Measurements from ENCODE around the gene UBE2D2. TPM values are rescaled to one million over a fixed set of nuclear protein-coding genes. Genes with fewer than 3 reads are reported as not detected.

UBE2D2 gene
- total RNA-seq, 2 experiments from 2014 or later, result 271 to 285 TPM

- ChIA-PET CTCF (interaction anchor here (1.4 to 8.8 kb wide), 2 partner anchors 60 to 136 kb away, joined by 3 to 145 read pairs; no protein-coding TSS in a partner anchor), POLR2A (no interaction called here)
- Mint-ChIP-seq H3K9me3 (no peaks in the 10 kb centered on the region), H3K4me1 (ENCODE audit: low read depth) (peaks cover 28% of the 10 kb centered on the region), H3K27ac (no peak overlapping the region), H3K4me3 (no peak overlapping the region), H3K36me3 (peaks cover 33% of the 10 kb centered on the region), H3K27me3 (no peaks in the 10 kb centered on the region)
- DNase-seq, result no peak
- intact Hi-C loops (cut with micrococcal nuclease), result no loop called here
Observed at GRCh38 chr5:139630855-139631254, 69.7 kb downstream of the UBE2D2 start.

GRCh38 chr5:139631520-139632165, 70.5 kb downstream of the UBE2D2 start:
- POLR2A ChIA-PET, result no interaction called here
- intact Hi-C loops (cut with micrococcal nuclease), result no loop called here
- Mint-ChIP-seq H3K4me3 (no peak overlapping the region), H3K9me3 (no peaks in the 10 kb centered on the region), H3K4me1 (ENCODE audit: low read depth) (peaks cover 36% of the 10 kb centered on the region), H3K27me3 (no peaks in the 10 kb centered on the region), H3K36me3 (peaks cover 29% of the 10 kb centered on the region), H3K27ac (no peak overlapping the region)
- CTCF ChIA-PET, result interaction anchor here (1.0 to 8.8 kb wide), 11 partner anchors 14 to 209 kb away, joined by 3 to 145 read pairs (median 4); no protein-coding TSS in a partner anchor
- DNase-seq, result no peak

- peak; percentile 76 for DNase-seq
- Mint-ChIP-seq H3K27me3 (no peaks in the 10 kb centered on the region), H3K9me3 (no peaks in the 10 kb centered on the region), H3K4me1 (ENCODE audit: low read depth) (peaks cover 40% of the 10 kb centered on the region), H3K4me3 (no peak overlapping the region), H3K36me3 (peaks cover 13% of the 10 kb centered on the region), H3K27ac (peak overlapping the region; percentile 23)
- intact Hi-C loops (cut with micrococcal nuclease), result loop anchor here (1.0 kb wide), 2 partner anchors 57 to 132 kb away; no protein-coding TSS in a partner anchor
- POLR2A ChIA-PET, result interaction anchor here (0.6 to 2.1 kb wide), 2 partner anchors 132 to 185 kb away, joined by 3 to 8 read pairs; no protein-coding TSS in a partner anchor
- CTCF ChIA-PET, result interaction anchor here (0.6 to 8.8 kb wide), 32 partner anchors 9 to 1566 kb away, joined by 3 to 145 read pairs (median 4); partner anchors contain the start of gene CXXC5
Observed at GRCh38 chr5:139633295-139634027, 72.3 kb downstream of the UBE2D2 start.

GRCh38 chr5:139634028-139634325, 72.8 kb downstream of the UBE2D2 start:
- Mint-ChIP-seq H3K27me3 (no peaks in the 10 kb centered on the region), H3K4me3 (no peak overlapping the region), H3K36me3 (peaks cover 10% of the 10 kb centered on the region), H3K4me1 (ENCODE audit: low read depth) (peaks cover 40% of the 10 kb centered on the region), H3K9me3 (no peaks in the 10 kb centered on the region), H3K27ac (no peak overlapping the region)
- intact Hi-C loops (cut with micrococcal nuclease), result no loop called here
- POLR2A ChIA-PET, result interaction anchor here (0.6 to 2.1 kb wide), 2 partner anchors 132 to 186 kb away, joined by 3 to 8 read pairs; no protein-coding TSS in a partner anchor
- no peak for DNase-seq
- CTCF ChIA-PET, result interaction anchor here (0.6 to 8.8 kb wide), 32 partner anchors 10 to 1567 kb away, joined by 3 to 145 read pairs (median 4); partner anchors contain the start of gene CXXC5

GRCh38 chr5:139634541-139634940, 73.4 kb downstream of the UBE2D2 start:
- peaks cover 7% of the 10 kb centered on the region for H3K36me3 Mint-ChIP-seq
- H3K9me3 Mint-ChIP-seq, result no peaks in the 10 kb centered on the region
- no peak overlapping the region for H3K4me3 Mint-ChIP-seq
- peaks cover 40% of the 10 kb centered on the region for H3K4me1 Mint-ChIP-seq (ENCODE audit: low read depth)
- DNase-seq, result no peak
- H3K27me3 Mint-ChIP-seq, result no peaks in the 10 kb centered on the region
- ChIA-PET CTCF (interaction anchor here (0.6 to 8.8 kb wide), 17 partner anchors 10 to 334 kb away, joined by 3 to 145 read pairs (median 5); no protein-coding TSS in a partner anchor), POLR2A (interaction anchor here (2.1 kb wide), 1 partner anchor 131 kb away, joined by 8 read pairs; no protein-coding TSS in a partner anchor)
- intact Hi-C loops (cut with micrococcal nuclease), result no loop called here
- no peak overlapping the region for H3K27ac Mint-ChIP-seq

- CTCF ChIA-PET, result interaction anchor here (0.8 to 8.8 kb wide), 11 partner anchors 16 to 219 kb away, joined by 3 to 145 read pairs (median 6); no protein-coding TSS in a partner anchor
- intact Hi-C loops (cut with micrococcal nuclease), result loop anchor here (5.0 kb wide), 2 partner anchors 77 to 123 kb away; no protein-coding TSS in a partner anchor
- Mint-ChIP-seq H3K27me3 (no peaks in the 10 kb centered on the region), H3K4me3 (no peak overlapping the region), H3K9me3 (no peaks in the 10 kb centered on the region), H3K4me1 (ENCODE audit: low read depth) (peaks cover 40% of the 10 kb centered on the region), H3K36me3 (peaks cover 6% of the 10 kb centered on the region), H3K27ac (peak overlapping the region; percentile 65)
- DNase-seq, result no peak
- POLR2A ChIA-PET, result interaction anchor here (1.2 to 1.4 kb wide), 2 partner anchors 111 to 130 kb away, joined by 3 to 4 read pairs; no protein-coding TSS in a partner anchor
Observed at GRCh38 chr5:139635191-139635590, 74.1 kb downstream of the UBE2D2 start.

GRCh38 chr5:139635606-139636206, 74.6 kb downstream of the UBE2D2 start:
- ChIA-PET POLR2A (interaction anchor here (1.2 to 1.4 kb wide), 4 partner anchors 8 to 213 kb away, joined by 3 to 4 read pairs (median 4); no protein-coding TSS in a partner anchor), CTCF (interaction anchor here (0.7 to 8.8 kb wide), 11 partner anchors 12 to 220 kb away, joined by 3 to 145 read pairs (median 4); partner anchors contain the start of gene CXXC5)
- DNase-seq, result no peak

GRCh38 chr5:139636207-139636792, 75.2 kb downstream of the UBE2D2 start:
- Mint-ChIP-seq H3K27ac (peak overlapping the region; percentile 65), H3K4me1 (ENCODE audit: low read depth) (peaks cover 40% of the 10 kb centered on the region)

More at GRCh38 chr5:139635606-139636206, 74.6 kb downstream of the UBE2D2 start:
- intact Hi-C loops (cut with micrococcal nuclease), result loop anchor here (2.0 to 5.0 kb wide), 7 partner anchors 17 to 123 kb away; partner anchors contain the start of gene UBE2D2
- Mint-ChIP-seq H3K27ac (peak overlapping the region; percentile 65), H3K36me3 (peaks cover 4% of the 10 kb centered on the region), H3K4me1 (ENCODE audit: low read depth) (peaks cover 40% of the 10 kb centered on the region), H3K4me3 (no peak overlapping the region), H3K9me3 (no peaks in the 10 kb centered on the region), H3K27me3 (no peaks in the 10 kb centered on the region)

GRCh38 chr5:139636975-139637408, 75.9 kb downstream of the UBE2D2 start:
- ChIA-PET CTCF (interaction anchor here (0.8 to 8.8 kb wide), 7 partner anchors 9 to 130 kb away, joined by 3 to 145 read pairs (median 5); partner anchors contain the start of gene CXXC5), POLR2A (interaction anchor here (0.6 to 2.4 kb wide), 5 partner anchors 9 to 76 kb away, joined by 3 to 13 read pairs (median 3); partner anchors contain the start of gene CXXC5)
- intact Hi-C loops (cut with micrococcal nuclease), result loop anchor here (1.0 to 5.0 kb wide), 10 partner anchors 11 to 223 kb away; partner anchors contain the start of genes CXXC5 and UBE2D2
- no peaks in the 10 kb centered on the region for H3K9me3 Mint-ChIP-seq
- peak overlapping the region; percentile 24 for H3K4me3 Mint-ChIP-seq
- no peaks in the 10 kb centered on the region for H3K27me3 Mint-ChIP-seq
- peaks cover 40% of the 10 kb centered on the region for H3K4me1 Mint-ChIP-seq (ENCODE audit: low read depth)
- peak overlapping the region; percentile 65 for H3K27ac Mint-ChIP-seq
- peaks cover 4% of the 10 kb centered on the region for H3K36me3 Mint-ChIP-seq
- DNase-seq, result peak; percentile 77

More at GRCh38 chr5:139636207-139636792, 75.2 kb downstream of the UBE2D2 start:
- ChIA-PET CTCF (interaction anchor here (0.7 to 8.8 kb wide), 13 partner anchors 9 to 220 kb away, joined by 3 to 145 read pairs (median 5); partner anchors contain the start of gene CXXC5), POLR2A (interaction anchor here (0.6 to 2.4 kb wide), 8 partner anchors 9 to 213 kb away, joined by 3 to 13 read pairs (median 4); partner anchors contain the start of gene CXXC5)
- no peaks in the 10 kb centered on the region for H3K9me3 Mint-ChIP-seq
- no peaks in the 10 kb centered on the region for H3K27me3 Mint-ChIP-seq
- peak; percentile 82 for DNase-seq
- peak overlapping the region; percentile 6 for H3K4me3 Mint-ChIP-seq
- peaks cover 4% of the 10 kb centered on the region for H3K36me3 Mint-ChIP-seq
- intact Hi-C loops (cut with micrococcal nuclease), result loop anchor here (2.0 to 5.0 kb wide), 7 partner anchors 17 to 124 kb away; partner anchors contain the start of gene UBE2D2

GRCh38 chr5:139637438-139638089, 76.4 kb downstream of the UBE2D2 start:
- DNase-seq, result peak; percentile 61
- Mint-ChIP-seq H3K4me1 (ENCODE audit: low read depth) (peaks cover 37% of the 10 kb centered on the region), H3K27ac (no peak overlapping the region), H3K4me3 (no peak overlapping the region), H3K9me3 (no peaks in the 10 kb centered on the region), H3K27me3 (no peaks in the 10 kb centered on the region), H3K36me3 (peaks cover 4% of the 10 kb centered on the region)
- intact Hi-C loops (cut with micrococcal nuclease), result loop anchor here (1.0 to 5.0 kb wide), 10 partner anchors 11 to 223 kb away; partner anchors contain the start of genes CXXC5 and UBE2D2
- ChIA-PET POLR2A (interaction anchor here (1.0 to 2.4 kb wide), 3 partner anchors 10 to 30 kb away, joined by 3 to 13 read pairs (median 3); partner anchors contain the start of gene CXXC5), CTCF (interaction anchor here (0.8 to 8.8 kb wide), 6 partner anchors 10 to 129 kb away, joined by 3 to 145 read pairs (median 5); partner anchors contain the start of gene CXXC5)
